Activated B cell treated with CpG ODN at 0.5 μM for 24 hours (primary cell): ENCODE data around the gene PLIN1. TPM values are rescaled to one million over a fixed set of nuclear protein-coding genes. Genes with fewer than 3 reads are reported as not detected.

Experiments
- ATAC-seq: fragments of 200-7000 bp; cut with Tn5 transposase; one replicate; pipeline ENCODE4 v1.10.0; 2021; ENCODE audit warnings: low read depth, mild to moderate bottlenecking, moderate library complexity
- CTCF ChIA-PET: fragments of 350-600 bp; sonication (Branson Sonifier 250); formaldehyde crosslinking; loops from one replicate; lab custom pipeline; 2021; ENCODE audit warnings: antibody characterized with exemption; lab: Charles Lee
- POLR2A ChIA-PET: fragments of 350-600 bp; sonication (Branson Sonifier 250); formaldehyde crosslinking; loops from one replicate; lab custom pipeline; 2021; ENCODE audit warnings: antibody characterized with exemption; lab: Charles Lee
- DNase-seq: peaks from one replicate; pipeline ENCODE4 v3.0.0; 2022
- H3K27ac Mint-ChIP-seq: one replicate; pipeline ENCODE4 v1.8.0; 2020; ENCODE audit warnings: mixed read lengths
- H3K27me3 Mint-ChIP-seq: one replicate; pipeline ENCODE4 v1.8.0; 2021; ENCODE audit warnings: mixed read lengths
- H3K36me3 Mint-ChIP-seq: one replicate; pipeline ENCODE4 v1.8.0; 2021; ENCODE audit warnings: low read depth, mixed read lengths
- H3K4me1 Mint-ChIP-seq: one replicate; pipeline ENCODE4 v1.8.0; 2021; ENCODE audit warnings: mixed read lengths
- H3K4me3 Mint-ChIP-seq: one replicate; pipeline ENCODE4 v1.8.0; 2020; ENCODE audit warnings: mild to moderate bottlenecking, mixed read lengths
- H3K9me3 Mint-ChIP-seq: one replicate; pipeline ENCODE4 v1.8.0; 2020; ENCODE audit warnings: mixed read lengths
- intact Hi-C: fragments of 100-400 bp; cut with micrococcal nuclease; formaldehyde crosslinking; loops from one replicate; pipeline ENCODE4 v1.15.1; 2024
- total RNA-seq: library from RNA; stranded (reverse); gene quantifications from 2 replicates; pipeline ENCODE4 v1.2.3, GENCODE V29; 2022
- TF ChIP-seq, protein P1 (sequence below): fragments of 200-600 bp; IDR thresholded peaks from one replicate; pipeline ENCODE4 v1.8.0; 2022; ENCODE audit warnings: antibody characterized with exemption, mild to moderate bottlenecking

Gene PLIN1
- total RNA-seq, 1 donor from 2014 or later = 0.27 TPM

DNA sequence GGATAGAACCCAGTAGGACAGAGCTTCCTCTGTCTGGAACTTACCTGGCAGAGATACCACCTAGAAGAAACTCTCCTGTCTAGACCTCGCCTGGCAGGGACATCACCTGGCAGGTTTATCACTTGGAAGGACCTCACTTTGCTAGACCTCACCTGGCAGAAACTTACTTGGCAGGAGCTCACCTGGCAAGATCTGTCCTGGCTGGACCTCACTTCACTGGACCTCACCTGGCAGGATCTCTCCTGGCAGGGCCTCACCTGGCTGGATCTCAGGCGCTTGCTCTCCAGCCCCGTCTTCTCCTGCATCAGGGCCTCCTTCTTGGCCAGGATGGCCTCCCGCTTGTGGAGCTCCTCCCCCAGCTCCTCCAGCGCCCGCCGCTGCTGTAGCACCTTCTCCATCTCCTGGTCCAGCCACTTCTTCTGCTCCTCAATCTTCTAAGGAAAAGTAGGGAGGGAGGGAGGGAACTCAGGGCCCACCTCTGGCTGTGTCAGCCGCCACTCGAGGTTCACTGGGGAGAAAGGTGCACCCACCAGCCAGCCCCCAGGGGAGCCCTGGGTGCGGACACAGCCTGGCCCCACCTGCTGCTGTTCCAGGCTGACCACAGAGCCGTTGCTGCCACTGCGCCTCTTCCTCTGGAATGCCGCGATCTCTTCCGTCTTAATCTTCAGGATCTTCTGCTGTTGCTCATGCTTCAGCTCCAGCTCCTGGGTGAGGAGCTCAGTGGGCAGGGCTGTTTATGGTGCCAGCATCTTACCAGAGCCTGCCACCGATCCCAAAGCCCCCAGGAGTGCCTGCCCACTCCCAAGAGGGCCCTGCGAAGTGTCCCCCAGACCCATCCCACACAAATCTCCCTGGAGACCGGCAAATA, 46.4 kb downstream of the PLIN1 start:
- Mint-ChIP-seq H3K4me3 (no peak overlapping the region), H3K9me3 (no peaks in the 10 kb centered on the region), H3K4me1 (no peaks in the 10 kb centered on the region), H3K27ac (no peak overlapping the region), H3K27me3 (no peaks in the 10 kb centered on the region), H3K36me3 (no peaks in the 10 kb centered on the region)
- ATAC-seq = no peak
- DNase-seq = no peak
- ChIA-PET POLR2A (no interaction called here), CTCF (no interaction called here)
- intact Hi-C loops = no loop called here
- TF ChIP-seq, protein P1, sequence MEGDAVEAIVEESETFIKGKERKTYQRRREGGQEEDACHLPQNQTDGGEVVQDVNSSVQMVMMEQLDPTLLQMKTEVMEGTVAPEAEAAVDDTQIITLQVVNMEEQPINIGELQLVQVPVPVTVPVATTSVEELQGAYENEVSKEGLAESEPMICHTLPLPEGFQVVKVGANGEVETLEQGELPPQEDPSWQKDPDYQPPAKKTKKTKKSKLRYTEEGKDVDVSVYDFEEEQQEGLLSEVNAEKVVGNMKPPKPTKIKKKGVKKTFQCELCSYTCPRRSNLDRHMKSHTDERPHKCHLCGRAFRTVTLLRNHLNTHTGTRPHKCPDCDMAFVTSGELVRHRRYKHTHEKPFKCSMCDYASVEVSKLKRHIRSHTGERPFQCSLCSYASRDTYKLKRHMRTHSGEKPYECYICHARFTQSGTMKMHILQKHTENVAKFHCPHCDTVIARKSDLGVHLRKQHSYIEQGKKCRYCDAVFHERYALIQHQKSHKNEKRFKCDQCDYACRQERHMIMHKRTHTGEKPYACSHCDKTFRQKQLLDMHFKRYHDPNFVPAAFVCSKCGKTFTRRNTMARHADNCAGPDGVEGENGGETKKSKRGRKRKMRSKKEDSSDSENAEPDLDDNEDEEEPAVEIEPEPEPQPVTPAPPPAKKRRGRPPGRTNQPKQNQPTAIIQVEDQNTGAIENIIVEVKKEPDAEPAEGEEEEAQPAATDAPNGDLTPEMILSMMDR = no peak

- H3K4me1 Mint-ChIP-seq = no peaks in the 10 kb centered on the region
- no peak overlapping the region for H3K4me3 Mint-ChIP-seq
- POLR2A ChIA-PET = no interaction called here
- intact Hi-C loops = no loop called here
- ATAC-seq = no peak
- no peak overlapping the region for H3K27ac Mint-ChIP-seq
- no peaks in the 10 kb centered on the region for H3K27me3 Mint-ChIP-seq
- no peaks in the 10 kb centered on the region for H3K36me3 Mint-ChIP-seq
- TF ChIP-seq, protein P1 = no peak
- DNase-seq = no peak
- CTCF ChIA-PET = no interaction called here
- H3K9me3 Mint-ChIP-seq = no peaks in the 10 kb centered on the region
These were observed 47.3 kb downstream of the PLIN1 start for GRCh38 chr15:89631902-89632264.

- ChIA-PET POLR2A (no interaction called here), CTCF (no interaction called here)
- ATAC-seq (no peak), DNase-seq (no peak)
- Mint-ChIP-seq H3K4me3 (no peak overlapping the region), H3K27ac (no peak overlapping the region), H3K27me3 (no peaks in the 10 kb centered on the region), H3K36me3 (no peaks in the 10 kb centered on the region), H3K4me1 (no peaks in the 10 kb centered on the region), H3K9me3 (no peaks in the 10 kb centered on the region)
- TF ChIP-seq, protein P1 = no peak
- intact Hi-C loops = no loop called here
These were observed 47.9 kb downstream of the PLIN1 start for GRCh38 chr15:89630974-89631901.

GRCh38 chr15:89630260-89630659, 48.9 kb downstream of the PLIN1 start:
- Mint-ChIP-seq H3K27me3 (no peaks in the 10 kb centered on the region), H3K27ac (no peak overlapping the region), H3K36me3 (no peaks in the 10 kb centered on the region), H3K4me1 (no peaks in the 10 kb centered on the region), H3K4me3 (no peak overlapping the region), H3K9me3 (no peaks in the 10 kb centered on the region)
- POLR2A ChIA-PET = no interaction called here
- no peak for DNase-seq
- ATAC-seq = no peak
- CTCF ChIA-PET = no interaction called here
- TF ChIP-seq, protein P1 = no peak
- intact Hi-C loops = no loop called here

DNA sequence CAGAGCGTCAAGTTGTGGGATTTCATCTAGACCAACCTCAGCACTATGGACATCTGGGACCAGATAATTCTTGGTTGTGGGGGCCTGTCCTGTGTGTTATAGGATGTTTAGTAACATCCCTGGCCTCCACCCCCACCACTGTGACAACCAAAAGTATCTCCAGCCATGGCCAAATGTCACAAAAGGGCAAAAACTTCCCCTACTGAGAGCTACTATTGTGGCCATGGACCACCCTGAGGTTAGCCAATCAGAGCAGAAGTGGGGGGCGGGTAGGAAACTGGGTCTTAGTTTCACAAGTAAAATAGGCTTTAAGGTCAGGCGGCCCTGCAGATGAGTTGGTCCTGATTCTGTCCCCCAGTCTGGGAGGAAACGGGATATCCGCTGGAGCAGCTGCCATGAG, 49.3 kb downstream of the PLIN1 start:
- no peaks in the 10 kb centered on the region for H3K36me3 Mint-ChIP-seq
- intact Hi-C loops = no loop called here
- TF ChIP-seq, protein P1 = no peak
- H3K4me3 Mint-ChIP-seq = no peak overlapping the region
- H3K9me3 Mint-ChIP-seq = no peaks in the 10 kb centered on the region
- DNase-seq (no peak), ATAC-seq (no peak)
- ChIA-PET CTCF (no interaction called here), POLR2A (no interaction called here)
- no peak overlapping the region for H3K27ac Mint-ChIP-seq
- H3K4me1 Mint-ChIP-seq = no peaks in the 10 kb centered on the region
- H3K27me3 Mint-ChIP-seq = no peaks in the 10 kb centered on the region
